ENCODE measurements around the gene LZTFL1. TPM values are rescaled to one million over a fixed set of nuclear protein-coding genes. Genes with fewer than 3 reads are reported as not detected.

The LZTFL1 gene
- total and polyA plus RNA-seq, 2 donors (not counting 3 experiments of a cell fraction or from before 2014, with no cell fraction given), result 18.2 to 26.1 TPM

DNA sequence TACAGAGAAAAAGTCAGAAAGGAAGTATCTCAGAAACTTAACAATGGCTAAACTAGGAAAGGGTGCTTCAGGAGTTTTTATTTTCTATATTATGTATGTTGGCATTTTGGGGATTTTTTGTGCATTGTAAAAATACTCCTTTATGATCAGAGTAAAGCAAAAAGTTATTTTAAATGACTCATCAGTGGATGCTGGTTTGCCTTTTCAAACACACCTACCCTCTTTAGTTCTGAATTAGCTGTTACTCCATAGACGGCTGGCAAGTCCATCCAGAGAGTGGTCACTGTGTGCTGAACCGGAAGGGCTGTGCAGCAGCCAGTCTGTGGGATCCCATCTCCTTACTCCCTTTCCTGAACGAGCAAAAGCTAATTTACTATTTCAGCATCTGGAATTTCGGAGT is 45.4 kb upstream of the LZTFL1 start:
- BruUV-seq (replicated peaks), result no TSS peak
- Histone ChIP-seq H3K27me3 (ENCODE audit: control insufficient read depth in 2 of 2, insufficient read depth in 2 of 2, low read length in 2 of 2) (peaks cover 11 to 12% of the 10 kb centered on the region in 2 experiments), H3K9me1 (replicated peaks; ENCODE audit: control insufficient read depth, extremely low read depth, insufficient read depth, low read length) (no peaks in the 10 kb centered on the region), H3K9me3 (replicated peaks; ENCODE audit: control insufficient read depth, insufficient read depth, low read length) (no peaks in the 10 kb centered on the region), H3K4me2 (ENCODE audit: insufficient read depth, low read length) (no peak overlapping the region), H2AFZ (ENCODE audit: low read depth, low read length) (no peak overlapping the region), H3K4me3 (replicated peaks in 1 of 3; ENCODE audit: insufficient read depth in 1 of 3, low read depth in 1 of 3, low read length in 3 of 3) (no peak overlapping the region), H3K79me2 (ENCODE audit: control insufficient read depth, insufficient read depth, low read length) (no peaks in the 10 kb centered on the region), H3K36me3 (ENCODE audit: control insufficient read depth in 2 of 2, extremely low read depth in 1 of 2, insufficient read depth in 2 of 2, low read length in 2 of 2) (no peaks in the 10 kb centered on the region), H3K4me1 (ENCODE audit: control insufficient read depth, extremely low read depth, insufficient read depth, low read length) (no peaks in the 10 kb centered on the region), H4K20me1 (replicated peaks; ENCODE audit: control insufficient read depth, extremely low read depth, insufficient read depth, low read length) (no peaks in the 10 kb centered on the region), H3K27ac (ENCODE audit: insufficient read depth, low read depth, low read length) (no peak overlapping the region), H3K9ac (replicated peaks; ENCODE audit: extremely low read depth, insufficient read depth, low read length) (no peak overlapping the region)
- TF ChIP-seq MYC (IDR thresholded peaks at IDR 0.05; ENCODE audit: low read depth, low read length), result no peak
- TF ChIP-seq GATA2 (IDR thresholded peaks at IDR 0.05; ENCODE audit: insufficient read depth, insufficient read length, low read depth, low read length), result no peak
- dilution Hi-C loops (cut with MboI; ENCODE audit: extremely low pct_ligation_motif_present, low sequenced_read_pairs) (no loop called here), intact Hi-C loops (cut with micrococcal nuclease) (no loop called here)
- POLR2A ChIA-PET, result no interaction called here
- CTCF ChIA-PET, result no interaction called here
- FAIRE-seq (peak; percentile 18), DNase-seq (ENCODE audit: low read depth, low spot score) (no peak)

DNA sequence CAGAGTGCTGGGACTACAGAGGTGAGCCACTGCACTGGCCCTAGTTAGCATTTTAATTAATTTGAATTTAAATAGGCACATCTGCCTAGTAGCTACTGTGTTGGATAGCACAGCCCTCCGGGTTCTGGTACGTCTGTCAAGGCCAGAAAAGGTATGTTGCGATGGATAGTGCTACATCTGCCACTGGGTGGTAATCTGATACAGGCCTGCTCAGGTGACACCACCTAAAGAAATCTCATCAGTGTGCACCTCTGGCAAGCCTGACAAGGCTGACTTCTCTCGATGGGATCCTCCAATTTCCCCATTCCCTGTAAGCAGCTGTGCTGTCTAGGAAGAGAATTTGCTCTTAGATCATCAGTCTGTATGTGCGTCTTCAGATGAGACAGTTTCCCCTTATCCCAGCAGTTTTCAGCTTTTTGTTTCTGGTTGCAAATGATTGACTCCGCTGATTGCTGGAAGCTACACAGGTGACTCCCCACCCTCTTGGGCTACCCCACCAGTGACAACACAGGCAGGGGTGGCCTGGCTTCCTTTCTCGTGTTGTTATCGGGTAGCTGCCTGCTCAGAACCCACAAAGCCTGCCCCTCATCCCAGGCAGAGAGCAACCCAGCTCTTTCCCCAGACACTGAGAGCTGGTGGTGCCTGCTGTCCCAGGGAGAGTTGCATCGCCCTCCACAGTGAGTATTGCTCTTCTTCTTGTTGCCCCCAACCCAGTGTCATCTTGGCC is 44.2 kb upstream of the LZTFL1 start, which contains the start of gene CCR9:
TSS of gene CCR9 (plus strand) at position 565 of the 727 bp plus-strand sequence. CDS start 8,391 bp downstream, outside the sequence.
- Histone ChIP-seq H3K27me3 (ENCODE audit: control insufficient read depth in 2 of 2, insufficient read depth in 2 of 2, low read length in 2 of 2) (peaks cover 6 to 13% of the 10 kb centered on the region in 2 experiments), H3K4me3 (replicated peaks in 1 of 3; ENCODE audit: insufficient read depth in 1 of 3, low read depth in 1 of 3, low read length in 3 of 3) (no peak within 1 kb of the TSS), H3K9ac (replicated peaks; ENCODE audit: extremely low read depth, insufficient read depth, low read length) (no peak within 1 kb of the TSS), H3K79me2 (ENCODE audit: control insufficient read depth, insufficient read depth, low read length) (no peaks in the 10 kb centered on the region), H3K27ac (ENCODE audit: insufficient read depth, low read depth, low read length) (no peak within 1 kb of the TSS), H3K9me1 (replicated peaks; ENCODE audit: control insufficient read depth, extremely low read depth, insufficient read depth, low read length) (no peaks in the 10 kb centered on the region), H3K4me1 (ENCODE audit: control insufficient read depth, extremely low read depth, insufficient read depth, low read length) (no peaks in the 10 kb centered on the region), H3K36me3 (ENCODE audit: control insufficient read depth in 2 of 2, extremely low read depth in 1 of 2, insufficient read depth in 2 of 2, low read length in 2 of 2) (no peaks in the 10 kb centered on the region), H3K4me2 (ENCODE audit: insufficient read depth, low read length) (no peak within 1 kb of the TSS), H4K20me1 (replicated peaks; ENCODE audit: control insufficient read depth, extremely low read depth, insufficient read depth, low read length) (no peaks in the 10 kb centered on the region), H2AFZ (ENCODE audit: low read depth, low read length) (no peak within 1 kb of the TSS), H3K9me3 (replicated peaks; ENCODE audit: control insufficient read depth, insufficient read depth, low read length) (no peaks in the 10 kb centered on the region)
- TF ChIP-seq POLR2A (IDR thresholded peaks at IDR 0.05; ENCODE audit: low read depth, low read length) (no peak), EZH2 (IDR thresholded peaks at IDR 0.05; ENCODE audit: borderline replicate concordance, low read depth, low read length, severe bottlenecking) (no peak), POLR2AphosphoS5 (IDR thresholded peaks at IDR 0.05; ENCODE audit: insufficient read depth, low read depth, low read length) (no peak), MYC (IDR thresholded peaks at IDR 0.05; ENCODE audit: low read depth, low read length) (no peak), FOS (IDR thresholded peaks at IDR 0.05; ENCODE audit: borderline replicate concordance, insufficient read depth, low read length) (no peak), JUN (IDR thresholded peaks at IDR 0.05; ENCODE audit: borderline replicate concordance, insufficient read depth, insufficient read length, low read depth) (no peak), MAX (IDR thresholded peaks at IDR 0.05; ENCODE audit: insufficient read depth, insufficient read length) (no peak), CTCF (IDR thresholded peaks at IDR 0.05; ENCODE audit: extremely low read depth in 1 of 2, insufficient read depth in 1 of 2, low read depth in 1 of 2, low read length in 2 of 2) (no peak), GATA2 (IDR thresholded peaks at IDR 0.05; ENCODE audit: insufficient read depth, insufficient read length, low read depth, low read length) (no peak)
- POLR2A ChIA-PET, result no interaction called here
- intact Hi-C loops (cut with micrococcal nuclease), result no loop called here
- BruUV-seq (replicated peaks), result no TSS peak
- FAIRE-seq, result no peak
- DNase-seq (ENCODE audit: low read depth, low spot score), result no peak
- CTCF ChIA-PET, result interaction anchor here (1.0 to 1.4 kb wide), 2 partner anchors 11 to 18 kb away, joined by 3 read pairs; no protein-coding TSS in a partner anchor
- dilution Hi-C loops (cut with MboI; ENCODE audit: extremely low pct_ligation_motif_present, low sequenced_read_pairs), result no loop called here
